ENCODE data around the gene HNMT.

Gene HNMT

DNA sequence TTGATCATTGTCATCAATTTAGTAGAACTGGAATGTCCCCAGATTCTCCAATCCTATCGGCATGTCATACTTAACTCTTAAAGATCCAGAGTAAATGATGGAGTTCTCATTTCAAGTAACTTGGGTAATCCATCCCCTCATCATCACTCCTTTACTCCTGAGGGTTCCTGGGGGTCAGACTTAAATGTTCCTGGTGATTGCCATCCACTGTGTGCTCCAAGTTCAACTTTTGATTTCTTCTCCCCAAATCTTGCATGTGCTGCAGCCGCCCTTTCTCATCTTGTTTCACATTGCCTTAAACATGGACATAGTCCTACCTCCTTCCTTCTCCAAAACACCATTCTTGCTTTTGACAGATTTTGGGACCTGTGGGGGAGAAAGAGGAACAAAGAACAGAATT is 43.2 kb downstream of the HNMT start:
- H3K4me1 ChIP-seq (ENCODE audit: control insufficient read depth in 1 of 2, insufficient read depth in 1 of 2, low read depth in 1 of 2, low read length in 1 of 2) = no peaks in the 10 kb centered on the region
- no peak overlapping the region for H3K4me3 ChIP-seq (ENCODE audit: low read depth in 1 of 2, low read length in 1 of 2)
- no peak overlapping the region for H3K27ac ChIP-seq
- no peaks in the 10 kb centered on the region for H3K36me3 ChIP-seq
- no peaks in the 10 kb centered on the region for H3K27me3 ChIP-seq
- no peaks in the 10 kb centered on the region for H3K9me3 ChIP-seq
- TF ChIP-seq, protein P1, sequence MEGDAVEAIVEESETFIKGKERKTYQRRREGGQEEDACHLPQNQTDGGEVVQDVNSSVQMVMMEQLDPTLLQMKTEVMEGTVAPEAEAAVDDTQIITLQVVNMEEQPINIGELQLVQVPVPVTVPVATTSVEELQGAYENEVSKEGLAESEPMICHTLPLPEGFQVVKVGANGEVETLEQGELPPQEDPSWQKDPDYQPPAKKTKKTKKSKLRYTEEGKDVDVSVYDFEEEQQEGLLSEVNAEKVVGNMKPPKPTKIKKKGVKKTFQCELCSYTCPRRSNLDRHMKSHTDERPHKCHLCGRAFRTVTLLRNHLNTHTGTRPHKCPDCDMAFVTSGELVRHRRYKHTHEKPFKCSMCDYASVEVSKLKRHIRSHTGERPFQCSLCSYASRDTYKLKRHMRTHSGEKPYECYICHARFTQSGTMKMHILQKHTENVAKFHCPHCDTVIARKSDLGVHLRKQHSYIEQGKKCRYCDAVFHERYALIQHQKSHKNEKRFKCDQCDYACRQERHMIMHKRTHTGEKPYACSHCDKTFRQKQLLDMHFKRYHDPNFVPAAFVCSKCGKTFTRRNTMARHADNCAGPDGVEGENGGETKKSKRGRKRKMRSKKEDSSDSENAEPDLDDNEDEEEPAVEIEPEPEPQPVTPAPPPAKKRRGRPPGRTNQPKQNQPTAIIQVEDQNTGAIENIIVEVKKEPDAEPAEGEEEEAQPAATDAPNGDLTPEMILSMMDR (IDR thresholded peaks at IDR 0.05) = no peak

DNA sequence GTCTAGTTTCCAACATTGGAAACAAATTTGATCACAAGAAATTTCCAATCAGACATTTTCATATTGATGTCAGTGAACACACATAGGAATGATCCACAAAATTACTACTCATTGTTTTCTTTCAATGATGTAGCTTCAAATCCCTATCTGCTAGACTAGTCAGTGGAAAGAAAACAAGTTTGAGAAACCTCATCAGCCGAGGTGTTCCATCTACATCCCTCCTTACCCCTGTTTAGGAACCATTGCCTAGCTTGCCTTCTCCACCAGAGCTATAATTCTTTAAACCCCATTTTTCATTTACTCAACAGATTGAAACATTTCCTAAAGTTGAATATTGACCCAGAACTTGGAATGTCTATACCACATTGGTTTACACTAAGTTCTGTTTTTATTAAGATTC is 45.3 kb downstream of the HNMT start:
- Histone ChIP-seq H3K27ac (no peak overlapping the region), H3K9me3 (no peaks in the 10 kb centered on the region), H3K4me1 (ENCODE audit: control insufficient read depth in 1 of 2, insufficient read depth in 1 of 2, low read depth in 1 of 2, low read length in 1 of 2) (no peaks in the 10 kb centered on the region), H3K27me3 (no peaks in the 10 kb centered on the region), H3K36me3 (no peaks in the 10 kb centered on the region), H3K4me3 (ENCODE audit: low read depth in 1 of 2, low read length in 1 of 2) (no peak overlapping the region)
- TF ChIP-seq, protein P1 (IDR thresholded peaks at IDR 0.05) = no peak

- no peaks in the 10 kb centered on the region for H3K4me1 ChIP-seq (ENCODE audit: control insufficient read depth in 1 of 2, insufficient read depth in 1 of 2, low read depth in 1 of 2, low read length in 1 of 2)
- H3K4me3 ChIP-seq (ENCODE audit: low read depth in 1 of 2, low read length in 1 of 2) = no peak overlapping the region
- H3K9me3 ChIP-seq = no peaks in the 10 kb centered on the region
- H3K27me3 ChIP-seq = no peaks in the 10 kb centered on the region
- H3K27ac ChIP-seq = no peak overlapping the region
- H3K36me3 ChIP-seq = no peaks in the 10 kb centered on the region
- TF ChIP-seq, protein P1 (IDR thresholded peaks at IDR 0.05) = no peak
Measured at GRCh38 chr2:138010890-138011289, 46.6 kb downstream of the HNMT start.

GRCh38 chr2:138012082-138012481 is 47.8 kb downstream of the HNMT start:
- Histone ChIP-seq H3K36me3 (no peaks in the 10 kb centered on the region), H3K27ac (no peak overlapping the region), H3K9me3 (no peaks in the 10 kb centered on the region), H3K4me3 (ENCODE audit: low read depth in 1 of 2, low read length in 1 of 2) (no peak overlapping the region), H3K27me3 (no peaks in the 10 kb centered on the region), H3K4me1 (ENCODE audit: control insufficient read depth in 1 of 2, insufficient read depth in 1 of 2, low read depth in 1 of 2, low read length in 1 of 2) (no peaks in the 10 kb centered on the region)
- TF ChIP-seq, protein P1 (IDR thresholded peaks at IDR 0.05) = no peak

GRCh38 chr2:138012968-138013367 is 48.7 kb downstream of the HNMT start:
- no peaks in the 10 kb centered on the region for H3K36me3 ChIP-seq
- no peaks in the 10 kb centered on the region for H3K9me3 ChIP-seq
- TF ChIP-seq, protein P1 (IDR thresholded peaks at IDR 0.05) = no peak
- no peaks in the 10 kb centered on the region for H3K4me1 ChIP-seq (ENCODE audit: control insufficient read depth in 1 of 2, insufficient read depth in 1 of 2, low read depth in 1 of 2, low read length in 1 of 2)
- no peak overlapping the region for H3K27ac ChIP-seq
- H3K27me3 ChIP-seq = no peaks in the 10 kb centered on the region
- no peak overlapping the region for H3K4me3 ChIP-seq (ENCODE audit: low read depth in 1 of 2, low read length in 1 of 2)

DNA sequence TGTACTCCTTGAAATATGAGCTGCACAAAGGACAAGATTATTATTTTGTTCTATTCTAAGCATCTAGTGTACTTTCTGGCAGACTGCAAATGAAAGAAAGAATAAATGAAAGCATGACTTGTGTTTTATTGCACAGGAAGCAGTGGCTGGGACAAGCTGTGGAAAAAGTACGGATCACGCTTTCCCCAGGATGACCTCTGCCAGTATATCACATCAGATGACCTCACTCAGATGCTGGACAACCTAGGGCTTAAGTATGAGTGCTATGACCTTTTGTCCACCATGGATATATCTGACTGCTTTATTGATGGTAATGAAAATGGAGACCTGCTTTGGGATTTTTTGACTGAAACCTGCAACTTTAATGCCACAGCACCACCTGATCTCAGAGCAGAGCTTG is 49.4 kb downstream of the HNMT start:
- Histone ChIP-seq H3K4me3 (ENCODE audit: low read depth in 1 of 2, low read length in 1 of 2) (no peak overlapping the region), H3K36me3 (no peaks in the 10 kb centered on the region)
- TF ChIP-seq, protein P1 (IDR thresholded peaks at IDR 0.05) = no peak

More for the DNA sequence above, 49.4 kb downstream of the HNMT start:
- H3K9me3 ChIP-seq = no peaks in the 10 kb centered on the region
- H3K27me3 ChIP-seq = no peaks in the 10 kb centered on the region
- H3K27ac ChIP-seq = no peak overlapping the region
- no peaks in the 10 kb centered on the region for H3K4me1 ChIP-seq (ENCODE audit: control insufficient read depth in 1 of 2, insufficient read depth in 1 of 2, low read depth in 1 of 2, low read length in 1 of 2)
